ENCODE data around the gene RBP5. TPM values are rescaled to one million over a fixed set of nuclear protein-coding genes. Genes with fewer than 3 reads are reported as not detected.

RBP5 gene
- total RNA-seq, 2 experiments from 2014 or later = 0.29 to 0.42 TPM

- Mint-ChIP-seq H3K9me3 (ENCODE audit: insufficient read depth) (no peaks in the 10 kb centered on the region), H3K36me3 (ENCODE audit: low read depth) (peaks cover 32% of the 10 kb centered on the region), H3K27ac (no peak overlapping the region), H3K4me1 (ENCODE audit: low read depth) (peaks cover 4% of the 10 kb centered on the region), H3K4me3 (no peak overlapping the region), H3K27me3 (ENCODE audit: low read depth) (no peaks in the 10 kb centered on the region)
- ChIA-PET CTCF (interaction anchor here (1.0 kb wide), 1 partner anchor 175 kb away, joined by 3 read pairs; the partner anchor contains the start of genes C12orf57 and RNU7-1), POLR2A (interaction anchor here (1.1 to 1.6 kb wide), 3 partner anchors 11 to 193 kb away, joined by 3 read pairs; partner anchors contain the start of gene RNU7-1)
- ATAC-seq (no peak), DNase-seq (no peak)
Measured at GRCh38 chr12:7118881-7119280, 9.8 kb downstream of the RBP5 start.

DNA sequence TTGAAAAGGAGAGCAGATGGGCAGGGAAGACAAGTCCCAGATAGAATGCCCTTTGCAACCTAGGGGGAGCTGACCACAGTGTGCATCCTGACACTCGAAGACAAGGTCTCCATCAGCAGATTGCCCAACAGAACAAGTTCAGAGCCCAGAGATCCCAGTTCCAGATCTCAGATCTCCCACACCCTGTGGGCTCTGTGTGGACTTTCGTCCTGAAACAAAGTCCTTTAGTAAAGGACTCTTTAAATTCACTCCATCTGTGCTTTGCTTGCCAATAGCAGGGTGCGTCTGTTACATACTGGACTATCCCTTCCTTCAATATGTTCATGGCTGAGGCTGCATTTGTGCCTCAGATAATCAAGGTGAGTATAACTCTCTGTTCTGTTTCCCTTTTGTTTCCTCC is 11.0 kb downstream of the RBP5 start:
- H3K27ac Mint-ChIP-seq = no peak overlapping the region
- CTCF ChIA-PET = no interaction called here
- H3K27me3 Mint-ChIP-seq (ENCODE audit: low read depth) = no peaks in the 10 kb centered on the region
- no peaks in the 10 kb centered on the region for H3K9me3 Mint-ChIP-seq (ENCODE audit: insufficient read depth)
- peaks cover 36% of the 10 kb centered on the region for H3K36me3 Mint-ChIP-seq (ENCODE audit: low read depth)
- DNase-seq = no peak
- peaks cover 12% of the 10 kb centered on the region for H3K4me1 Mint-ChIP-seq (ENCODE audit: low read depth)
- POLR2A ChIA-PET = interaction anchor here (1.5 to 1.6 kb wide), 2 partner anchors 10 to 192 kb away, joined by 3 read pairs; no protein-coding TSS in a partner anchor
- H3K4me3 Mint-ChIP-seq = no peak overlapping the region
- ATAC-seq = no peak

DNA sequence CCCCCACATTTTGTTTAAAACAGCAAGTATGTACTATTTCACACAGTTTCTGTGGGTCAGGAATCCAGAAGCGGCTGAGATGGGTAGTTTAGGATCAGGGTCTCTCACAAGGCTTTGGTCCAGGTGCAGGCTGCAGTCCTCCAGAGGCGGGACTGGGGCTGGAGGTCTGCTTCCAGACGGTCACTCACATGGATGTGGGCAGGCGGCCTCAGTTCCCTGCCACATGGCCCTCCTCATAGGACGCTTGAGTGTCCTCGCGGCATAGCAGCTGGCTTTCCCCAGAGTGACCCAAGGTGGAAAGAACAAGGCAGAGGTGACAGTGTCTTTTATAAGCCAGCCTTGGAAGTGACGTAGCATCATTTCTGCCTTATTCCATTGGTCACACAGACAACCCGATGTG is 11.8 kb downstream of the RBP5 start:
- Mint-ChIP-seq H3K36me3 (ENCODE audit: low read depth) (peaks cover 39% of the 10 kb centered on the region), H3K9me3 (ENCODE audit: insufficient read depth) (no peaks in the 10 kb centered on the region), H3K4me3 (no peak overlapping the region), H3K27me3 (ENCODE audit: low read depth) (no peaks in the 10 kb centered on the region), H3K4me1 (ENCODE audit: low read depth) (peaks cover 17% of the 10 kb centered on the region), H3K27ac (no peak overlapping the region)
- ATAC-seq (no peak), DNase-seq (no peak)
- ChIA-PET POLR2A (no interaction called here), CTCF (no interaction called here)

- H3K27ac Mint-ChIP-seq = no peak overlapping the region
- DNase-seq (no peak), ATAC-seq (no peak)
- ChIA-PET POLR2A (no interaction called here), CTCF (no interaction called here)
- no peak overlapping the region for H3K4me3 Mint-ChIP-seq
- H3K36me3 Mint-ChIP-seq (ENCODE audit: low read depth) = peaks cover 39% of the 10 kb centered on the region
- H3K9me3 Mint-ChIP-seq (ENCODE audit: insufficient read depth) = no peaks in the 10 kb centered on the region
- no peaks in the 10 kb centered on the region for H3K27me3 Mint-ChIP-seq (ENCODE audit: low read depth)
- peaks cover 17% of the 10 kb centered on the region for H3K4me1 Mint-ChIP-seq (ENCODE audit: low read depth)
Measured at GRCh38 chr12:7116196-7116595, 12.5 kb downstream of the RBP5 start.

DNA sequence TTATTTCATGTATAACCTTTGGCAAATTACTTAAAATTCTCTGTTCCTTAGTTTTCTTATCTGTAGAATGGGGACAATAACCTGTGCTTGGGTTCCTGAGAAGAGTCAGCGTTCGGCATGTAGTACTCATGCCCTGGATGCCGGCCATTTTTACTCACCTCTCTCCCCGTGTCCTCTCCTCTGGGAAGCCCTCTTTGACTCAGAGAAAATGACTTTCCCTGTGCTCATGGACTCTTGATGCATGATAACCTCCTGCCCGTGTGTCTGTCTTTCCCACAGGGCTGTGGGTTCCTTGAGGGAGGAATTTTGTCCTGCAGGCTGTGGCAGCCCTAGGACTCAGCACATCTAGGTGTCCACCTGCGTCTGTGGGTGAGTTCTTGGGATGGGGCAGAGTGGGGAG is 13.8 kb downstream of the RBP5 start:
- DNase-seq (no peak), ATAC-seq (no peak)
- Mint-ChIP-seq H3K9me3 (ENCODE audit: insufficient read depth) (no peaks in the 10 kb centered on the region), H3K4me1 (ENCODE audit: low read depth) (peaks cover 29% of the 10 kb centered on the region), H3K27me3 (ENCODE audit: low read depth) (no peaks in the 10 kb centered on the region), H3K4me3 (no peak overlapping the region), H3K27ac (no peak overlapping the region), H3K36me3 (ENCODE audit: low read depth) (peaks cover 43% of the 10 kb centered on the region)
- CTCF ChIA-PET = no interaction called here
- POLR2A ChIA-PET = no interaction called here

- no peak for DNase-seq
- peaks cover 36% of the 10 kb centered on the region for H3K4me1 Mint-ChIP-seq (ENCODE audit: low read depth)
- H3K36me3 Mint-ChIP-seq (ENCODE audit: low read depth) = peaks cover 43% of the 10 kb centered on the region
- no peak overlapping the region for H3K27ac Mint-ChIP-seq
- CTCF ChIA-PET = interaction anchor here (0.6 to 7.5 kb wide), 19 partner anchors 10 to 557 kb away, joined by 3 to 107 read pairs (median 6); partner anchors contain the start of genes C12orf57, CLSTN3, LPCAT3 and RBP5
- no peak overlapping the region for H3K4me3 Mint-ChIP-seq
- no peaks in the 10 kb centered on the region for H3K27me3 Mint-ChIP-seq (ENCODE audit: low read depth)
- no peak for ATAC-seq
- POLR2A ChIA-PET = interaction anchor here (1.0 to 3.6 kb wide), 2 partner anchors 140 to 170 kb away, joined by 3 to 34 read pairs; partner anchors contain the start of genes C12orf57 and RNU7-1
- H3K9me3 Mint-ChIP-seq (ENCODE audit: insufficient read depth) = no peaks in the 10 kb centered on the region
Measured at GRCh38 chr12:7114008-7114407, 14.7 kb downstream of the RBP5 start.

GRCh38 chr12:7113389-7113871 is 15.3 kb downstream of the RBP5 start:
- DNase-seq = peak; percentile 66
- peak; percentile 9 for ATAC-seq
- Mint-ChIP-seq H3K4me1 (ENCODE audit: low read depth) (peaks cover 36% of the 10 kb centered on the region), H3K9me3 (ENCODE audit: insufficient read depth) (no peaks in the 10 kb centered on the region), H3K27ac (no peak overlapping the region), H3K27me3 (ENCODE audit: low read depth) (no peaks in the 10 kb centered on the region), H3K36me3 (ENCODE audit: low read depth) (peaks cover 43% of the 10 kb centered on the region), H3K4me3 (no peak overlapping the region)
- CTCF ChIA-PET = interaction anchor here (0.6 to 7.5 kb wide), 41 partner anchors 7 to 558 kb away, joined by 3 to 107 read pairs (median 4); partner anchors contain the start of genes C12orf57, C1S, CLSTN3 and ENO2
- POLR2A ChIA-PET = interaction anchor here (1.0 to 3.6 kb wide), 3 partner anchors 138 to 169 kb away, joined by 3 to 34 read pairs (median 3); partner anchors contain the start of genes C12orf57 and RNU7-1

DNA sequence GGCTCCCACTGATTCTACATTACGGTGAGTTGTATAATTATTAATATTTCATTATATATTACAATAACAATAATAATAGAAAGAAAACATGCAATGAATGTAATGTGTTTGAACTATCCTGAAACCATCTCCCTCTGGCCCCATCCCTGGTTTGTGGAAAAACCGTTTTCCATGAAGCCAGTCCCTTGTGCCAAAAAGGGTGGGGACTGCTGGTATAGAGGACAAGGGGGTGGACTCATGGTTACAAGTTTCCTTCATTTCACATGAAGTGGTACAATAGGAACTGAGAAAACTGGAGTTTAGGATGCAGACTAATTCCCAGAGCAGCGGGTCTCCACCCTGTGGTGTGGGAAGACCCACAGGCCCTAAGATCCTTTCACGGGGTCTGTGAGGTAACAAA is 16.6 kb downstream of the RBP5 start:
- Mint-ChIP-seq H3K4me1 (ENCODE audit: low read depth) (peaks cover 43% of the 10 kb centered on the region), H3K4me3 (no peak overlapping the region), H3K36me3 (ENCODE audit: low read depth) (peaks cover 39% of the 10 kb centered on the region), H3K27me3 (ENCODE audit: low read depth) (no peaks in the 10 kb centered on the region), H3K9me3 (ENCODE audit: insufficient read depth) (no peaks in the 10 kb centered on the region), H3K27ac (no peak overlapping the region)
- ATAC-seq = no peak
- ChIA-PET CTCF (interaction anchor here (0.8 to 7.5 kb wide), 24 partner anchors 10 to 243 kb away, joined by 3 to 107 read pairs (median 7); partner anchors contain the start of genes C12orf57, CLSTN3, LPCAT3 and PEX5), POLR2A (interaction anchor here (0.7 to 3.6 kb wide), 3 partner anchors 16 to 403 kb away, joined by 3 to 34 read pairs (median 3); partner anchors contain the start of genes C12orf57, RBP5 and RNU7-1)
- no peak for DNase-seq

- POLR2A ChIA-PET = interaction anchor here (1.0 to 3.6 kb wide), 2 partner anchors 167 to 238 kb away, joined by 3 to 34 read pairs; partner anchors contain the start of genes C12orf57 and RNU7-1
- H3K4me3 Mint-ChIP-seq = no peak overlapping the region
Measured at GRCh38 chr12:7110661-7111060, 18.0 kb downstream of the RBP5 start.

GRCh38 chr12:7109572-7109920 is 19.1 kb downstream of the RBP5 start:
- ChIA-PET CTCF (interaction anchor here (0.8 to 7.5 kb wide), 17 partner anchors 12 to 237 kb away, joined by 3 to 107 read pairs (median 8); partner anchors contain the start of genes C12orf57, LPCAT3, LRRC23 and RNU7-1), POLR2A (interaction anchor here (0.7 to 3.7 kb wide), 6 partner anchors 16 to 165 kb away, joined by 3 to 74 read pairs (median 10); partner anchors contain the start of genes C12orf57, PHB2, PTPN6 and RNU7-1)
- Mint-ChIP-seq H3K27ac (peak overlapping the region; percentile 80), H3K27me3 (ENCODE audit: low read depth) (no peaks in the 10 kb centered on the region), H3K9me3 (ENCODE audit: insufficient read depth) (peaks cover 18% of the 10 kb centered on the region), H3K36me3 (ENCODE audit: low read depth) (peaks cover 46% of the 10 kb centered on the region), H3K4me1 (ENCODE audit: low read depth) (peaks cover 59% of the 10 kb centered on the region), H3K4me3 (peak overlapping the region; percentile 95)
- ATAC-seq (no peak), DNase-seq (no peak)

More at GRCh38 chr12:7110661-7111060, 18.0 kb downstream of the RBP5 start:
- Mint-ChIP-seq H3K27ac (no peak overlapping the region), H3K27me3 (ENCODE audit: low read depth) (no peaks in the 10 kb centered on the region), H3K4me1 (ENCODE audit: low read depth) (peaks cover 56% of the 10 kb centered on the region), H3K9me3 (ENCODE audit: insufficient read depth) (peaks cover 13% of the 10 kb centered on the region), H3K36me3 (ENCODE audit: low read depth) (peaks cover 44% of the 10 kb centered on the region)
- CTCF ChIA-PET = interaction anchor here (0.7 to 7.5 kb wide), 10 partner anchors 12 to 238 kb away, joined by 3 to 107 read pairs (median 5); partner anchors contain the start of genes C12orf57, RNU7-1 and SPSB2
- DNase-seq (no peak), ATAC-seq (no peak)

DNA sequence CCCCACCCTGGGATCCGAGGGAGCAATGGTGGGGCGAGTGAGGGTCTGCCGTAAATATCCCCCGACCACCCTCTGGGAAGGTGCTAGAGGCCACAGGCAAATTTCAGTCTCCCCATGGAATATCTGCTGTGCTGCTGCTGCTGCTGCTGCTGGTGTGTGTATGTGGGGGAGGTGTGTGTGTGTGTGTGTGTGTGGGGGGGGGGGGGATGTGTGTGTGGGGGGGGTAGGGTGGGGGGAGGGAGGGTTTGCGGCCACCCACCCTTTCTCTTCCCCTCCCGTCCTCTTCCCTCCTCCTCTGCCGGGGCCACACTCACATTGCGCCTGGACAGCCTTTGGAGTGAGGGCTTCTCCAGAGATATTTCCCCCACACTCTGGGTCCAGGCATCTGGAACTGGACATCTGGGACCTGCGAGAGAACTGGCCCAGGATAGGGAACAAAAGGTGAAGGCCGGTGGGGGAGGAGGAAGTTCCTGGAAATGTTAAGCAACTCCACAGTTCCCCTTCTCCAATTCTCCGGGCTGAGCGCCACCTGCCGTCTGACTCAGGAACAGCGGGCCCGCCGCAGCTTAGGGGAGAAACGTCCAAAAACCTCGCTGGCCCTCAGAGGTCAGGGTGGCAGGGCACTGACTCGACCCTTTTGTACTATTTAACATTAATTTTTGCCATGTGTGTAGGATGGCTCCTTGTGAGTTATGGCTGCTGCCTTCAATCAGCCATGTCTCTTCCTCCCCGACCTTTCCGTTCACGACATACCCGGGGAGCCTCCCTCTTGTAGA is 19.7 kb downstream of the RBP5 start, which contains the start of gene C1RL:
TSS of gene C1RL (minus strand) at position 419 of the 776 bp plus-strand sequence. CDS start at position 385, 34 bp downstream.
- Mint-ChIP-seq H3K36me3 (ENCODE audit: low read depth) (peaks cover 42% of the 10 kb centered on the region), H3K4me1 (ENCODE audit: low read depth) (peaks cover 58% of the 10 kb centered on the region), H3K4me3 (peak within 1 kb of the TSS; percentile 95), H3K9me3 (ENCODE audit: insufficient read depth) (peaks cover 18% of the 10 kb centered on the region), H3K27me3 (ENCODE audit: low read depth) (no peaks in the 10 kb centered on the region), H3K27ac (peak within 1 kb of the TSS; percentile 92)
- POLR2A ChIA-PET = interaction anchor here (0.6 to 3.7 kb wide), 15 partner anchors 13 to 258 kb away, joined by 3 to 74 read pairs (median 6); partner anchors contain the start of genes C12orf57, CDCA3, LPCAT3 and PHB2
- CTCF ChIA-PET = interaction anchor here (0.6 to 7.5 kb wide), 27 partner anchors 12 to 479 kb away, joined by 3 to 107 read pairs (median 6); partner anchors contain the start of genes C12orf57, LPCAT3, LRRC23 and RNU7-1
- DNase-seq (peak; percentile 85), ATAC-seq (peak; percentile 27)
